GM19324 (cell line): ENCODE data around the gene FFAR4.

ENCODE experiments used
- ATAC-seq: cut with Tn5 transposase; IDR thresholded peaks from one replicate; pipeline ENCODE4 v1.9.1; 2021; ENCODE audit warnings: mild to moderate bottlenecking, moderate library complexity; ENCODE audit not compliant: unreplicated experiment, low FRiP score

Gene FFAR4

DNA sequence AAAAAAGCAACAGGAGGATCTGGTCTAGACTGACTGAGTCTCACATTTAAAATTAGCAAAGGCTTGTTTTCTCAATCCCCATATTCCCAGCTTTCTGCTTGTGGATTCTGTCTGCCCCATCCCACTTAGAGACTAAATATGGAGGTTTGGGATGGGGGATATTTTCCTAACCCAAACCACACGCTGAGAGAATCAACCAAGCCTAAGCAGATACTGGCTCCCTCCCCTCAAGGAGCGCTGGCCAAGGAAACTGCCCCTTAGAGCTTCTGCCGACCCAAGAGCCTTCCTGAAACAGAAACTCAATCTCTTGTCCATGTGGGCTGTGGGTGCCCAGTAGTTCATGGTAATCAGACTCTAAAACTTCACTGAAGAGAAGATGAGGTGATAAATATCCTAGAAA, 3.9 kb downstream of the FFAR4 start:
- ATAC-seq: no peak

DNA sequence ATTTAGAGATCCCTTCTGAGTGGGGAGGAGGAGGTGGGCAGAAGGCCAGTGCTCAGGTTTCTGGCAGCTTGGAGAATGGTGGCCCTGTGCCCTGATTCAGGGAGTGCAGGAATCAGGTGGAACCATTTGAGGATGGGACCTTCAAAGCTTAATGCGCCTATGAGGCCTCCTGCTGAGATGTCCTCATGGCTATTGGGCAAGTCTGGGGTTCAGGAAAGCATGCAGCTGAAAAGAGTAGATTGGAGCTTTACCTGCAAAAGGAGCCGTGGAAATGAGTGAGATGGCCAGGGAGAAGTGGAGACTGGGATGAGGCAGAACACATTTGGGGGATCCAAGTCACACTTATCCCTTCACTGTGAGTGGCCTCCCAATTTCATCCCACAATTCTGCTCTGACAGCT, 6.1 kb downstream of the FFAR4 start:
- ATAC-seq: no peak

DNA sequence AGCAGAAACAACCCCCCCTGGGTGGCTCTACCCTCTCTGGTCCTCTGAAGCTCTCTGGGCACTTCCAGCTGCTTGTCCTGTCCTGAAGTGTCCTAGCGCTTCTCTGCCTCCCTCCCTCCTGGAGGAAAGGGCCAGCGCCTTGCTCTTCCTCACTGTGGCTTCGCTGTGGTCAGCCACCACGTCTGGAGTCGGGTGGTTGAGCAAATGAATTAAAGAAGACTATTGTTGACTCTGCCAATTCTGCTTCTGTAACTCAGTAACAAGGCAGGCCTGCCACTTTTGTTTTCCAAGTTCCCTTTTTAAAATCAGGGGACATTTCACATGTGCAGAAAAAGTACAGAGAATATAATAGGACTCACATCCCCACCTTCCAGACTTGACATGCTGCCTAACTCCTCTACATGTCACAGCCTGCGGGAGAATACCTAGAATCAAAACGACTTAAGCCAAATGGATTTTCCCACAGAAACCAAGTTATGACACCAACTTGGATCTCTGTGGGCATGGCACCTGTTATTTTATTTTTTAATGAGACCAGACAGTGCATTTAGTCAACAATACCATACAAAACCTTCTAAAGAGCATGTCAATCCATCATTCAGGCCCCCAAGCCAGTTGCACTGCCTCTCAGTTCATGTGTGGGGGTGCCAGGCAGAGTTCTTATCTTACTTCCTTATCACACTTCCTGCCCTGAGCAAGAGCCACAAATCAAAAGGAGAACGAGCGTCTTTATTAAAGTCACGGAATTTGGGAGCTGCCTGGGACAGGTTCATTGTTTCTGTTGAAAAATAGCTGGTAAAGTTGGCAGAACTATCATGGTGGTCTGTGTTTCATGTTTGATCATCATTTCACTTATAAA, 6.8 kb downstream of the FFAR4 start:
- ATAC-seq: no peak

DNA sequence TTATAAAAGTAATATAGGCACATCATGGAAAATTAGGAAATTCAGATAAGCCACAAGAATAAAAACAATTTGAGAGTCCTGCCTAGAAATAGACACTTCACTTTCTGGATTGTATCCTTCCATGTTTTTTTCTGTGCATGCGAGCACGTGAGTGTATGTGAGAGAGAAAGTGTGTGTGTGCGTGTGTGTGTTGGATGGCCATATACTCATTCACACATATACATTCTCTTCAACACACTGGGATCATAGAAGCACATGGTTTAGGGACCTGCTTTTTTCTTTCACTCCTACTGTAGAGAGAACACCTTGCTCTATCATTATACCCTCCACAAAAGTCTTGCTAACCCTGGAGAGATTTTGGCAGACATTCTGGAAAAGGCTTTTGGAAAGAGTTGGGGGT, 7.5 kb downstream of the FFAR4 start:
- no peak for ATAC-seq

DNA sequence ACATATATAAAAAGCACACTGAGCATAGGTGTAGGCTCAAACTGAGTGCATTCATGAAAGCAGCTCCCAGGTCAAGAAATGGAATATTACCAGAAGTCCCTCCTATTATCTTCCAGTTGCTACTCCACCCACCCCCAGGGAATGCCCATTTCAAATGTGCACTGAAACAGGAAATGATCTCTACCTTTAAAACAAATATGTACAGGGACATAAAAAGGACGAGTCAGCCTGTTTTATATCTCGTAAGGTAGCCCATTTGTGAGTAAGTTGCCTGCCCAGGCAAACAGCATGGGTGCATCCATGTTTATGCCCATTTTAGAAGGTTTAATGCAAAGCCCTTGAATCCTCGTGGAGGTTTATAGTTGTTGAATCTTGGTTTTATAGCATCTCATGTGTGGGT, 10.4 kb downstream of the FFAR4 start:
- no peak for ATAC-seq

DNA sequence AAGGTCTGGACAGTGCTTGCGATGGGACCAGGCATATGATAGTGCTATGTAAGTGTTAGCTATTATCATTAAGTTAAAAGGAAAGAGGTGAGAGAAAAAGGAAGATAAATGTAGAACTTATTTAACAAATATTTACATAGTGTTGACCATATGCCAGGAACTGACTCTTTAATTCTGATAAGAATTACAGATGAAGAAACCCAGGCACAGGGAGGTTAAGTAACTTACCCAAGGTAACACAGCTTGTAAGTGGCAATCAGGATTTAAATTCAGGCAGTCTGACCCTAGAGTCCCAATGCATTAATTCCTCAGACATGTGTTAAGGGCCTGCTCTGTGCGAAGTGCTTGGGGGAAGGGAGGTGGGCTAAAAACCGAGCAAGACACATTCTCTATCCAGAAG, 11.1 kb downstream of the FFAR4 start:
- no peak for ATAC-seq

DNA sequence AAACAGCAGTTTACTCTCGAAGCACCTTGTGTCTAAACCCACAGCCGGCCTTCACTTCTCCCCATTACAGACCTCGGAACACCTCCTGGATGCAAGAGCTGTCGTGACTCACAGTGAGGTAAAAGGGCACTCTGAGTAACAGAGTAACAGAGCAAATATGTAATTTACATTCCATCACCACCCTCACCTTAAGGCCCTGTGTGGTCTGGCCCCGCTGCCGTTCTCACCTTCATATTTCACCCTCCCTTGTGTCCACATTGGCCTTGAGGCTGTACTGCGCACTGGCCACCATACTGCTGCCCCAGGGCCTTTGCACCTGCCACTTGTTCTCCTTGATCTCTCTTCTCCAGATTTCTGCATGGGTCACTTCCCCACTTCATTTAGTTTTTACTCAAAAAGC, 12.6 kb downstream of the FFAR4 start:
- no peak for ATAC-seq

DNA sequence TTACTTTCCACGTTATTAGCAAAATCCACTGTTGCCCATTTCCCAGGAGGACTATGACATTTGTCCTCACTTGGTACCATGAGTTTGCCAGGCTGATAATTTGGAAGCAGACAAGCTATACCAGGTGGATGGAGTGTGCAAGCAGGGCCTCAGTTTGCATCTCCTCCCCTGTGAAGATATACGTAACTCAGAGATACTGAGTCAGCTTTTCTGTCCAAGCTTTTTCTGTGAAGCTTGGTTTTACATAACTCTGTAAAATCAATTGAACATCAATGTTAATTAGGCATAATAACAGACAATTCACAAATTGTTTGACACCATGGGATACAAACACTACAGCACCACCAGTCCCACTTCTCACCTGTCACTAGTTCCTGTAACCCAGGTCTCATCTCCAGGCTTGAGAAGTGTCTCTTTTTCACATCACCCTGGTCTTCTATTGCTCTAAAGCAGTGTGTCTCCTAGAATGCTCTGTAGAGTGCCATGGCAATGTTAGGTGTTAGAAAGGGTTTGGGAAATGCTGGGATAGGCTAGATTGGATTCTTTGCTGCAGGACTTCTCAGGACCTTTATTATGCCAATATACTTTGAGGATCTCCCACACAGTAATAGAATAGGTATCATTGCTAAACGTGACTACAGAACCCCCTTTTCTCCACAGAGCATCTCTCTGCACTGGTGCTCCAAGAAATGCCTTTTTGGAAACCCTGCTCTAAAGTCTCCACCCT, 13.7 kb downstream of the FFAR4 start:
- no peak for ATAC-seq

DNA sequence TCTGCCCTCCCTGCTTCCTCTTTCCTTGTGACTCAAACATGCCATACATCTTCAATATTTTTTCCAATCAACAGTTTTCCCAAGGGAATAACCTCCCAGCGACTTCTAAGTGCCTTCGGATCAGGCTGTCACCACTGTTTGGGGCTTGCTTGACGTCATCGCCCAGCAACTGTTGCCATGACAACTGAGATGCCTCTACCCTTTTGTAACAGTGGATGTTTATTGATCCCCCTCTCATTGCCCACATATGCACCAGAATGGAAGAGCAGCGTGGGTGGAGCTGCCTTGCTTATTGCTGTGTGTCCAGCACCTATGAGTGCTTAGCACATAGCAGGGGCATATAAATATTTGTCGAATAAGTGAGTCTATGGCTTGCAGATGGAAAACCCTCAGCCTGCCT, 14.4 kb downstream of the FFAR4 start:
- ATAC-seq: no peak

DNA sequence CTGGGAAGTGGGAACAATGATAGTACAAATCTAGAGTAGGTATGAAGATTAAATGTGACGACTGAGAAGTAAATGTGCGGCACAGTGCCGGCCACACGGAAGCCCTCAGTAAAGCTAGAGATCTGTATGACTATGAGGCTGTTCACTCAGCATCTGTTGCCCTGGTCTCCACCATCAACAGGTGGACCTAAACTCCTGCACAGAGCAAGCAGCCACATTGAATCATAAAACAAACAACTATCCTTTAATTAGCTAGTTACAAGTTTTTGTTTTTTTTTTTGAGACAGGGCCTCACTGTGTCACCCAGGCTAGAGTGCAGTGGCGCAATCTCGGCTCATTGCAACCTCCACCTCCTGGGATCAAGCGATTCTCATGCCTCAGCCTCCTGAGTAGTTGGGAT, 18.0 kb downstream of the FFAR4 start:
- no peak for ATAC-seq

DNA sequence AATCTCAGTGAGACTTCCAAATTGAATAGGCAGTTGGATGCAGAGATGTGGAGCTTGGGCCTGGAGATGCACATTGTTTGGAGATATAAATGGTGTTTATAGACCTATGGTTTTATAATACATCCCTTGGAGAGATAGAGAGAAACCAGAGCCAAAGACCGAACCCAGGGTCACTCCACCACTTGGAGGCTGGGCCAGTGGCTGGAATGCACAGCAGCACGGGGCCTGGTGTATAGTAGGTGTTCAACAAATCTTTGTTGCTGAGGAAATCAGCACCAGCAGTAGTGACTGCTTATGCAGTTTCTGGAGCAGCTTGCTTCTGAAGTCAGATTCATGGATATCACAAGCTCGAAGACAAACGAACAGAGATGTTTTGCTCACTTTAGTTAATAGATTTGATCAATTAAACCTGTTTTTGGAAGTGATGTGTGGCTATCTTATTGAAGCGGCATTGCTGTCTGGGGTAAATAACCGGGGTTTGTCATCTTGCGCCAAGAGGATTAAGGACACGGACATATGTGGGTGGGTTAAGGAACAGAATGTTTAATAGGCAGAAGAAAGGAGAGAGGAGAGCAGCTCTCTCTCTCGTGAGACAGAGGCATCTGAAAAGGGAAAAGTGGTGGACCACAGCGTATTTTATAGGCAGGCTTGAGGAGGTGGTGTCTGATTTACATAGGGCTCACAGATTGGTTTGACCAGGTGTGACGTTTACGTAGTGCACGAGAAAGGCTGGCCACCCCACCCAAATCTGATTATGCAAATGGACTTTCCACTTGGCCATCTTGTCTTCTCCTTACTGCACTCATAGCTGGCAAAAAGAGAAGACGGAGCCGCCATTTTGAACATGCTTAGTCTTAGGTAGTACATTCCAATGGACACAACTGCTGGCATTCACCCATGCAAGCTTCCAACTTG, 23.4 kb downstream of the FFAR4 start:
- no peak for ATAC-seq

DNA sequence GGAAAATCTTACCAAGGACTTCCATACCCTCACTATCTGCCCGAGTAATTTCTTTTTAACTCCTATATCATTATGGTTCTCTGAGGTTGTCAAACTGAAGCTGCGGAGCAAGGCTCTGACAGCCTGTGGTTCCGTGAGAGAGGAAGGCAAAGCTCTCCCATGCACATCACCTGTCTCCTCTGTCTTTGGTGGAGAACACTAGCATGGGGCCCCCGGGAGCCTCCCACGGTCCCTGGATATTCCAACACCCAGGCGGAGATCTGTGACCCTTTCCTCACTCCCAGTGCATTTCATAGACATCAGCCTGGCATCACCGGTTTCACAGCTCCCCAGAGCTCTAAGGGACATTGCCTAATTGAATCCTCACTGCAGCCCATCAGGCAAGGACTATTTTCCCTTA, 24.2 kb downstream of the FFAR4 start:
- ATAC-seq: no peak

DNA sequence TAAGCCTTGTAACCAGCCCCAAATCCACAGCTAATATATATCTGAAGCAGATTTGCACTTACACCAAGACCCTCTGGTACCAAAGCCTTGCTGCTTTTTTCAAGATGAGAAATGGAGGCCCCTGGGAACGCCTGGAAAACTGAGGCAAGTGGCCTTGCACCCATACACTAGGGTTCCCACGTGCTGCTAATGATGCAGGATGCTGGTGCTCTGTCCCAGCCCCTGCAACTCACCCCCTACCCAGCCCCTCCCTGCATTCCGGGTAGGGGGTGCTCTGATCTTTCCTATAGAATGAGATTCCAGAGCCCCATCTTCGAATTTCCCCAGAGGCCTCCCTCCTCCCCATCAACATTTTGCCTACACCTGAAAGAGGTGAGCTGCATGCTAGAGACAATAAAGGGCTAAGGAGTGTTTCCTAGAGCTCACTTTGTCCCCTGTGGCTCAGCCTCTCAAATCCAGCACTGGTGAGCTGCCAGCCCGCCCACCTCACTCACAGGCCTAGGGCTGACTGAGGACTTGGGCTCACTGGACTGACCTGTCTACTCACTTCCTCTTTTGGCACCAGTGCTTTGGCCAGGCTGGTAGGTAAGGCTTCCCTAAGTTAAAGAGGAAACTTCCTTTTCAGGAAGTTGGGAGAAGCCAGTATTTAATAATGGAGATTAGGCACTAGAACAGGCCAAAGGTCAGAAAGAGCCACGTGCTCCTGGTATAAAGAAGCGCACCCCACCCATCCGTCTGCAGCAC, 24.8 kb downstream of the FFAR4 start:
- no peak for ATAC-seq

DNA sequence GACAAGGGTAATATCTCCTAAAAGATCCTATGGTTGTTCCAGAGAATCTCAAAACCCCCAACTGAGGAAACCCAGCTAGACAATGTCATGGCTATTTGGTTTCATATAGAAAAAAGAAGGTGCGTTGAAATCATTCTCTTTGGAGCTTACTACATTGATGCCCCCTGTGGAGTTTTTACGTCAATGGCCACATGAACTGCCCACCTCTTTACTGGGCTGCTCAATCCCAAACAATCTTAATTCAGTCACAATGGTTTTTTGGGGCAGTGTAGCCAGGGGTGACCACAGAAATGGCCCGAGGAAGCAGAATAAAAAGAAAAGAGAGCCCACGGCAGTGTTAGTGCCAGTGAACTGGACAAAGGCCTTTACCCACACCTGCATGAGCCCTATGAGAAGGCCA, 26.8 kb downstream of the FFAR4 start:
- ATAC-seq: no peak

DNA sequence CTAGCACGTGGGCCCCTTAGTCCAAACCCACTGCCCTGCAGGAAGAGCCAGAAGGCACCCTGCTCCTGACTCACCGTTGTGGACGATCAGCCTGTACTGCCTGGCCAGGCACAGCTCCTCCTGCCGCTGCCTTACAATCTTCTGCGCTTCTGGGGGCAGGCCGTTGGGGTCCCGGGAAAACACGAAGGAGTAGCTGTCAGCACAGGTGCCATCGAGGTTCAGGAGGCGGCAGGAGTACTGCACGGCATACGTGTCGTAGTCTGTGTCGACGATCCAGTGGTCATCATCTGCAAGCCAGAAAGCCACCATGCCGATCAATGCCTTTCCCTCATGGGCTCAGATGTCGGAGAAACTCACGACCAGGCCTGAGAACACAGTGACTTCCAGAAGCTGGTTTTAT, 27.3 kb downstream of the FFAR4 start:
- ATAC-seq: no peak

DNA sequence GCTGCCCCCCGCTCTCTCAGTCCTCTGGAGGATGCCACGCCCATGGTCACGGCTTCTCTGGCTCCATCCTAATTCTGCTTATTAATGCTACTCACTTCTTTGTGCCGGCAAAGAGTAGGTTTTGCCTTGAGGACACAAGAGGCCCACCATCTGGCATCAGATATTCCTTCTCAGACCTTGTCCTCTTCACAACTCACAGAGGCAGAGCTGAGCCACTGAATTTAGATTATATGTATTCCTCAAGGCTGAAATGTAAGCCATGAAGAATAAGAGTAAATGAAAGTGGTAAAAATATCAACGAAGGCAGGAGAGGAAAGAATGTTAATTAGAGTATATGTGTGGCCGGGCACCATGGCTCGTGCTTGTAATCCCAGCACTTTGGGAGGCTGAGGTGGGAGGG, 28.1 kb downstream of the FFAR4 start:
- ATAC-seq: no peak

DNA sequence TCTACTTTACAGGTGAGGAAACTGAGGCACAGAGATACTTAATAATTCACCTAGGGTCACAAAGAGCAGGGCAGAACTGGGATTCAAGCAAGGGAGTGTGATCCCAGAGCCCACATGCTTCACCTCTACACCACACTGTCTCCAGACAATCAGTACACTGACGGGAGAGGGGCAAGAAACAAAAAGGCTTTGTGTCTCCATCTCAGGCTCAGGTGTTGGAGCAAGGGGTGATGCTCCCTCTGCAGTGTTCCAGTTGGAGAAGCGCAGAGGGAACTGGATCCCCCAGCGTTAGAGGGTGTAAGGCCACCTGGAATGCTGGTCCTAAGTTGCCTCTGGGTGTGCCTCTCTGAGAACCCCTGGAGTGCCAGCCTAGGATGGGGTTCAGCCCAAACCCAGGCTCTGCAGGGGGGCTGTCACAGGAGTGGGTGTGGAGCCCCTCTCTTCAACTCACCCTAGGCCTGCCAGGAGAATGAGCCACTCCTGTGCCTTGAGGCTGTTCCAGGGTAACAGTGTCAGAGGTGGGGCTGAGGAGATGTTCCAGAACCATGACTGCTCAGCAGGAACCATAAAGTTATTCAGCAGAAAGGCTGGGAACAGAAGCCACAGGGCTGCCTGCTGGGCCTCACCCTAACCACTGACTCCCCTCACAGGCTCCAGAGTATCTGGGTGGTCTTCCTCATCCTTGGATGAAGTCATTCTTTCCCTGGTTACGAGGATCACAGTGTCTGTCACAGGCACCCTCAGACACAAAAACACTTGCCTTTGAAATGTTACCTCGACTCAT, 29.1 kb downstream of the FFAR4 start:
- ATAC-seq: no peak

DNA sequence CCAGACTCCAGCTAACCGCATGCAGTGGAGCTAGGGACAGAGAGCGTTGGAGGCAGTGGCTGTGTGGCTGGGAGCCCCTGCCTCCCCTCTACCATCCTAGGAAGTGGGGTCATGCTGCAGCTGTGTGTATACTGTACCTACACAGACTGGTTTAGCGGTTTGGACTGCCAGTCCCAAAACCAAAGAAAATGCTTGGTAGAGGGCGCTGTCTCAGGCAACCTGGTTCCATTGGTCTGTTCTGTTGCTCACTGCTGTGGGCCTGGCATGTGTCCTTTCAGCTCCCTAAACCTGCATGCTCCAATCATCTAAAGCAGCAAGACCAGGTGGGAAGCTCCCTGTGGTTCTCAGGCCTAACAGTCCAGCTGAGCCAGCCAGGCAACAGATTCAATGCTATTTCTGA, 30.1 kb downstream of the FFAR4 start:
- no peak for ATAC-seq

DNA sequence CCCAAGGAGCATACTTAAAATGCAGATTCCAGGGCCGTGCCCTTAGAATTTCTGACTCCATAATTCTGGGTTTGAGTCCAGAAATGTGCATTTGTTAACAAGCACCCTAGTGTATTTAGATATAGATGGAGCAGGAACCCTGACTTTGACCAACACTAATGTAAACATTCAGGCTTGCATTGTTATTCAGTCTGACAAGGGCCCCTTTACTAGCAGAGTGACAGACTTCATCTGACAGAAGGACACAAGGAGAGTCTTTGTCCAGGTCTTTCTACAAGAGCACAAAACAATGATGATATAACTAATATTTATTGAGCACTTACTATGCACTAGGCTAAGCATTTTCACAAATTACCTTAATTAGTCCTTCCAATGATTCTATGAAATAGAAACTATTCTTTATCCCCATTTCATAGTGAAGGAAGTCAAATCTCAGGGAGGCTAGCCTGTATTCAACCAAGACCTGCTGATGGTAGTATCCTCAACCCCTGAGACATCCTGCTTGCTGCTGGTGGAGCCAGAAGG, 30.7 kb downstream of the FFAR4 start:
- ATAC-seq: no peak
